K562 (cell line): ENCODE data around the gene LTBR. TPM values are rescaled to one million over a fixed set of nuclear protein-coding genes. Genes with fewer than 3 reads are reported as not detected.

Experiments used
- ATF7 ChIP-seq: fragments of 450-650 bp; IDR thresholded peaks from 2 replicates; pipeline ENCODE4 v1.7.1; 2014; ENCODE audit warnings: mild to moderate bottlenecking, moderate library complexity
- BHLHE40 ChIP-seq: IDR thresholded peaks from 2 replicates; pipeline ENCODE4 v1.6.1; 2011; ENCODE audit warnings: low read length, improper control_type of control experiment
- CHAMP1 ChIP-seq: fragments of 450-650 bp; IDR thresholded peaks from 2 replicates; pipeline ENCODE4 v1.6.1; 2016; ENCODE audit warnings: mild to moderate bottlenecking
- CREB3L1 ChIP-seq: fragments of 450-650 bp; IDR thresholded peaks from 2 replicates; pipeline ENCODE4 v1.6.1; 2014; ENCODE audit warnings: low read depth, mild to moderate bottlenecking, moderate library complexity, borderline replicate concordance
- CREM ChIP-seq: IDR thresholded peaks from 2 replicates; pipeline ENCODE4 v1.6.1; 2014; ENCODE audit warnings: antibody characterized with exemption, low read depth
- E2F6 ChIP-seq, 2 experiments: IDR thresholded peaks; 2 replicates each; pipeline ENCODE4 v1.6.1; 2011; ENCODE audit warnings: borderline replicate concordance in 1 of 2, control low read depth in 1 of 2, low read depth in 1 of 2, low read length in 1 of 2, mild to moderate bottlenecking in 1 of 2, mixed read lengths in 1 of 2, moderate library complexity in 1 of 2; ENCODE audit not compliant: insufficient read depth in 1 of 2, insufficient read length in 1 of 2, poor library complexity in 1 of 2, severe bottlenecking in 1 of 2; ENCODE audit errors: extremely low read depth in 1 of 2
- HDAC1 ChIP-seq, 2 experiments: fragments of 450-650 bp; IDR thresholded peaks; 2 replicates each; pipeline ENCODE4 v1.6.1; 2016 to 2017; ENCODE audit warnings: inconsistent platforms in 1 of 2, mild to moderate bottlenecking in 1 of 2, moderate library complexity in 1 of 2
- HDGF ChIP-seq: fragments of 450-650 bp; IDR thresholded peaks from 2 replicates; pipeline ENCODE4 v1.6.1; 2016
- MTA3 ChIP-seq: fragments of 450-650 bp; formaldehyde crosslinking; IDR thresholded peaks from 2 replicates; pipeline ENCODE4 v1.6.1; 2017; ENCODE audit warnings: mild to moderate bottlenecking, borderline replicate concordance
- MYC ChIP-seq, 2 experiments: fragments of 250-450 bp in 1 of 2; sonication (Bioruptor Pico) in 1 of 2; IDR thresholded peaks; 2 replicates each; pipeline versions ENCODE4 v1.5.1 to v1.6.1; 2012 to 2021; ENCODE audit warnings: low read depth in 2 of 2, borderline replicate concordance in 1 of 2, improper control_type of control experiment in 1 of 2, low read length in 1 of 2, mild to moderate bottlenecking in 1 of 2, moderate library complexity in 1 of 2
- NRF1 ChIP-seq, 2 experiments: fragments of 450-650 bp; IDR thresholded peaks in 1 of 2; conservative IDR thresholded peaks in 1 of 2; 2 replicates each; pipeline ENCODE4 v1.6.1; 2014; ENCODE audit warnings: mild to moderate bottlenecking in 2 of 2
- RBM39 ChIP-seq: fragments of 200-400 bp; formaldehyde crosslinking; optimal IDR thresholded peaks from 2 replicates; pipeline ENCODE3; 2018; ENCODE audit warnings: low read depth, low read length
- SRF ChIP-seq, 2 experiments: fragments of 250-450, 450-650 bp in 1 of 2; sonication (Bioruptor Pico) in 1 of 2; sonication (generic) in 1 of 2; formaldehyde crosslinking; IDR thresholded peaks; 2 replicates each; pipeline versions ENCODE4 v1.5.0 to v1.5.1; 2020 to 2022; ENCODE audit warnings: mild to moderate bottlenecking in 1 of 2, missing genetic modification reagents in 1 of 2
- TOE1 ChIP-seq, 2 experiments: fragments of 450-650 bp in 1 of 2; sonication (generic) in 1 of 2; formaldehyde crosslinking in 1 of 2; IDR thresholded peaks; 2 replicates each; pipeline versions ENCODE4 v1.7.1 to v1.8.0; 2016 to 2022; ENCODE audit warnings: borderline replicate concordance in 2 of 2, mild to moderate bottlenecking in 2 of 2, antibody characterized with exemption in 1 of 2, inconsistent platforms in 1 of 2, low read depth in 1 of 2, missing genetic modification reagents in 1 of 2, moderate library complexity in 1 of 2
- UBTF ChIP-seq, 2 experiments: IDR thresholded peaks; 2 replicates each; pipeline ENCODE4 v1.6.1; 2012; ENCODE audit warnings: improper control_type of control experiment in 2 of 2, low read depth in 2 of 2, low read length in 2 of 2, borderline replicate concordance in 1 of 2
- polyA plus RNA-seq, 8 experiments: library from polyadenylated mRNA; depleted of rRNA in 4 of 8; stranded (reverse) in 5 of 8; unstranded in 3 of 8; fragments of >200 nt; fragmentation: Nextera tagmentation in 2 of 8; fragmentation: Illumina TruSeq in 1 of 8; extraction: Ambion mirVana in 2 of 8; extraction: Trizol in 1 of 8; gene quantifications; 2 replicates each; pipeline versions ENCODE4 v1.2.1 to v1.2.3, GENCODE V29; 2011 to 2014; ENCODE audit warnings: inconsistent platforms in 1 of 8, missing spikeins in 1 of 8
- total RNA-seq, 7 experiments: library from RNA; depleted of rRNA in 6 of 7; stranded (reverse); fragments of >200 nt in 6 of 7; fragmentation: Illumina TruSeq in 2 of 7; extraction: Trizol in 2 of 7; gene quantifications; 2 replicates each; pipeline versions ENCODE4 v1.2.1 to v1.2.3, GENCODE V29; 2011 to 2021; ENCODE audit warnings: low replicate concordance in 1 of 7

The LTBR gene
- total and polyA plus RNA-seq, 9 of the 15 experiments (the other 6 are each of a cell fraction or from before 2014, with no cell fraction given): 0.96 to 69.0 (median 35.3) TPM

- no peak for TF ChIP-seq CHAMP1
- TF ChIP-seq CREM: peak; percentile 51; the same call in 1 of the 2 replicates
- no peak for TF ChIP-seq RBM39
- peak in 1 of 2 experiments; percentile 34; a peak in 1 of 4 replicates for TF ChIP-seq NRF1 (conservative IDR thresholded peaks at IDR 0.05 in 1 of 2, IDR thresholded peaks at IDR 0.05 in 1 of 2)
- peak; percentile 91 for TF ChIP-seq MYC (IDR thresholded peaks at IDR 0.05; ENCODE audit: low read depth, low read length)
- TF ChIP-seq MYC (CRISPR knock-in tag; IDR thresholded peaks at IDR 0.05; ENCODE audit: borderline replicate concordance, low read depth): no peak
- peak; percentile 94 to 97 for TF ChIP-seq UBTF (IDR thresholded peaks at IDR 0.05; ENCODE audit: borderline replicate concordance in 1 of 2, low read depth in 2 of 2, low read length in 2 of 2)
- TF ChIP-seq HDAC1 (IDR thresholded peaks at IDR 0.05): peak in 1 of 2 experiments; percentile 46; a peak in 1 of 4 replicates
- TF ChIP-seq ATF7: peak; percentile 67
- peak; percentile 82 to 92 for TF ChIP-seq E2F6 (IDR thresholded peaks at IDR 0.05; ENCODE audit: borderline replicate concordance in 1 of 2, extremely low read depth in 1 of 2, insufficient read depth in 1 of 2, insufficient read length in 1 of 2, low read depth in 1 of 2, low read length in 1 of 2, poor library complexity in 1 of 2, severe bottlenecking in 1 of 2)
- peak; percentile 72; the same call in 1 of the 2 replicates for TF ChIP-seq MTA3
- peak; percentile 97 for TF ChIP-seq BHLHE40
- TF ChIP-seq CREB3L1: peak; percentile 29; the same call in 1 of the 2 replicates
- TF ChIP-seq SRF (CRISPR knock-in tag; IDR thresholded peaks at IDR 0.05): peak in 1 of 2 experiments; percentile 36; a peak in 1 of 4 replicates
- TF ChIP-seq TOE1 (IDR thresholded peaks at IDR 0.05; ENCODE audit: borderline replicate concordance): peak; percentile 76; the same call in 1 of the 2 replicates
- TF ChIP-seq TOE1 (CRISPR knock-in tag; IDR thresholded peaks at IDR 0.05; ENCODE audit: borderline replicate concordance, low read depth): no peak
- TF ChIP-seq HDGF: no peak
Observed at GRCh38 chr12:6383572-6384498, at the start of gene LTBR (continued).
